Thyroid gland (tissue), 4 donors: ENCODE results near the gene HIGD2B. TPM values are rescaled to one million over a fixed set of nuclear protein-coding genes. Genes with fewer than 3 reads are reported as not detected.
A peak's percentile ranks its signal among the peaks of the same experiment; 100 is the strongest.
"Not testable (repeated sequence)": the region's sequence is repeated elsewhere in the genome, so short reads cannot be mapped to it uniquely, and the experiment has no call there.

Source experiments
- DNase-seq, 2 donors: peaks; one replicate each; pipeline ENCODE4 v3.0.0-alpha.2; 2019
- H3K27ac ChIP-seq, 3 donors: fragments of 200-600 bp; sonication (generic); 1 replicate in 2 of 3; 2 replicates in 1 of 3; pipeline ENCODE4 v1.5.1; 2016 to 2019; ENCODE audit warnings: mild to moderate bottlenecking in 1 of 3, moderate library complexity in 1 of 3
- H3K27me3 ChIP-seq: fragments of 200-600 bp; sonication (generic); one replicate; pipeline ENCODE4 v1.5.1; 2019
- H3K36me3 ChIP-seq, 2 donors: fragments of 200-600 bp; sonication (generic); one replicate each; pipeline ENCODE4 v1.5.1; 2016 to 2019
- H3K4me1 ChIP-seq, 2 donors: fragments of 200-600 bp; sonication (generic); one replicate each; pipeline ENCODE4 v1.5.1; 2017 to 2019
- H3K4me3 ChIP-seq, 3 donors: fragments of 200-600 bp; sonication (generic); replicated peaks in 1 of 3; 1 replicate in 2 of 3; 2 replicates in 1 of 3; pipeline ENCODE4 v1.5.1; 2016; ENCODE audit warnings: mild to moderate bottlenecking in 1 of 3
- H3K9me3 ChIP-seq: fragments of 200-600 bp; sonication (generic); one replicate; pipeline ENCODE4 v1.5.1; 2017
- WGBS, 2 donors: methylation state at CpG; one replicate each; pipeline ENCODE4 v1.1.5; 2017; 5-methylcytosine and 5-hydroxymethylcytosine counted together
- intact Hi-C: fragments of 100-400 bp; cut with DNase I; formaldehyde crosslinking; loops from one replicate; pipeline ENCODE4 v1.15.1; 2023
- small RNA-seq: library from RNA; depleted of rRNA; stranded (forward); fragments of <200 nt; gene quantifications from one replicate; pipeline ENCODE3, GENCODE V24; 2016
- total RNA-seq, 4 donors: library from RNA; depleted of rRNA; stranded (reverse); fragments of >200 nt; gene quantifications; one replicate each; pipeline ENCODE4 v1.2.3, GENCODE V29; 2016

HIGD2B gene
- total RNA-seq, 4 donors from 2014 or later = 0.33 TPM; not detected in 3

- H3K36me3 ChIP-seq, H3K4me3 ChIP-seq, DNase-seq, H3K27ac ChIP-seq, intact Hi-C loops, H3K27me3 ChIP-seq, H3K4me1 ChIP-seq, H3K9me3 ChIP-seq: not testable (repeated sequence)
- WGBS, 2 donors = no CpG with 5 or more reads among the region's 7 CpGs
Measured at GRCh38 chr15:72654397-72654796, 31.6 kb downstream of the HIGD2B start, which contains the start of gene GOLGA6B. Gene GOLGA6B (plus strand): TSS chr15:72654697. CDS start chr15:72654738, 41 bp downstream.

- DNase-seq = peak in 1 of 2 donors; percentile 0
- H3K4me3 ChIP-seq, H3K4me1 ChIP-seq, H3K27me3 ChIP-seq, intact Hi-C loops, H3K27ac ChIP-seq, H3K9me3 ChIP-seq, H3K36me3 ChIP-seq: not testable (repeated sequence)
- 75 to 86% methylated on average over 5 to 9 of the region's 10 CpGs for WGBS, 2 donors
Measured at GRCh38 chr15:72648631-72649253, 37.2 kb downstream of the HIGD2B start.

- H3K27me3 ChIP-seq, H3K4me1 ChIP-seq, H3K36me3 ChIP-seq, H3K27ac ChIP-seq, H3K9me3 ChIP-seq, intact Hi-C loops, H3K4me3 ChIP-seq, DNase-seq: not testable (repeated sequence)
- no CpG with 5 or more reads among the region's 2 CpGs for WGBS, 2 donors
Measured at GRCh38 chr15:72642271-72642670, 43.7 kb downstream of the HIGD2B start.

GRCh38 chr15:72639759-72640483, 46.1 kb downstream of the HIGD2B start:
- no CpG with 5 or more reads among the region's 26 CpGs for WGBS, 2 donors
- H3K4me3 ChIP-seq, DNase-seq, H3K9me3 ChIP-seq, H3K4me1 ChIP-seq, H3K27me3 ChIP-seq, intact Hi-C loops, H3K36me3 ChIP-seq, H3K27ac ChIP-seq: not testable (repeated sequence)

- intact Hi-C loops, H3K4me1 ChIP-seq, H3K27ac ChIP-seq, H3K27me3 ChIP-seq, H3K4me3 ChIP-seq, H3K9me3 ChIP-seq, H3K36me3 ChIP-seq: not testable (repeated sequence)
- no CpG with 5 or more reads among the region's 43 CpGs for WGBS, 2 donors
- peak; percentile 83 to 87 for DNase-seq
Measured at GRCh38 chr15:72636519-72637282, 49.3 kb downstream of the HIGD2B start.

GRCh38 chr15:72629068-72629570, 56.9 kb downstream of the HIGD2B start:
- H3K9me3 ChIP-seq, H3K36me3 ChIP-seq, H3K4me1 ChIP-seq, H3K4me3 ChIP-seq, H3K27me3 ChIP-seq, intact Hi-C loops, DNase-seq, H3K27ac ChIP-seq: not testable (repeated sequence)
- WGBS, 2 donors = 87 to 94% methylated on average over 5 to 7 of the region's 7 CpGs

- H3K27me3 ChIP-seq, H3K27ac ChIP-seq, H3K36me3 ChIP-seq, DNase-seq, H3K4me1 ChIP-seq, intact Hi-C loops, H3K9me3 ChIP-seq, H3K4me3 ChIP-seq: not testable (repeated sequence)
- WGBS, 2 donors = 95 to 97% methylated on average over 10 to 11 of the region's 11 CpGs
Measured at GRCh38 chr15:72628249-72629067, 57.5 kb downstream of the HIGD2B start.

- H3K27me3 ChIP-seq, intact Hi-C loops, H3K4me1 ChIP-seq, H3K9me3 ChIP-seq, H3K4me3 ChIP-seq, H3K36me3 ChIP-seq: not testable (repeated sequence)
- WGBS, 2 donors = 45 to 53% methylated on average over 3 of the region's 3 CpGs
- peak; percentile 52 to 58 for DNase-seq
- peak overlapping the region in 1 of 3 donors; percentile 24 for H3K27ac ChIP-seq
Measured at GRCh38 chr15:72626153-72626552, 59.8 kb downstream of the HIGD2B start.

Small RNA genes lying within 50 kb of the gene (small RNA-seq; reads per million reads assigned to genes)
- gene RN7SL853P = not detected

Other genes starting within 250 kb of the HIGD2B start
- 10 to 100 TPM; 42.6 to 90.0 (median 58.5) TPM for gene ARIH1, start 211.9 kb downstream of the HIGD2B start, total RNA-seq
- gene GOLGA6B, start 31.5 kb downstream of the HIGD2B start, total RNA-seq = under 1 TPM in 1 of 4 donors, not detected in 3; 0.27 TPM
- 10 to 100 TPM; 33.7 to 54.4 (median 48.0) TPM for gene BBS4, start within 50 bp of the HIGD2B start, total RNA-seq
- gene ADPGK, start 97.6 kb upstream of the HIGD2B start, total RNA-seq = 10 to 100 TPM; 53.0 to 74.6 (median 61.7) TPM